ENCODE results near the gene FDX2. TPM values are rescaled to one million over a fixed set of nuclear protein-coding genes. Genes with fewer than 3 reads are reported as not detected.

FDX2 gene
- total and polyA plus RNA-seq, 2 of the 13 experiments (the other 11 are each of a cell fraction or from before 2014, with no cell fraction given) = 21.0 to 24.7 TPM

GRCh38 chr19:10332965-10333757 is 17.3 kb upstream of the FDX2 start, which contains the start of gene RAVER1 (continued):
- TF ChIP-seq ZGPAT (CRISPR knock-in tag; IDR thresholded peaks at IDR 0.05) (peak; percentile 73; the same call in 1 of the 2 replicates), HNRNPL (IDR thresholded peaks at IDR 0.05; ENCODE audit: low read depth, low read length) (peak; percentile 57; the same call in 1 of the 2 replicates), NKX3-1 (CRISPR knock-in tag; IDR thresholded peaks at IDR 0.05) (no peak), HOXA9 (CRISPR knock-in tag; IDR thresholded peaks at IDR 0.05; ENCODE audit: borderline replicate concordance) (peak; percentile 76; the same call in 1 of the 2 replicates), IKZF4 (CRISPR knock-in tag; IDR thresholded peaks at IDR 0.05; ENCODE audit: borderline replicate concordance, low read depth, not compliant biosample characterization) (no peak), ZNF644 (CRISPR knock-in tag; IDR thresholded peaks at IDR 0.05; ENCODE audit: low read depth) (no peak), HNRNPK (IDR thresholded peaks at IDR 0.05; ENCODE audit: low read depth, low read length, poor library complexity, severe bottlenecking) (peak; percentile 87), ZNF737 (CRISPR knock-in tag; IDR thresholded peaks at IDR 0.05; ENCODE audit: borderline replicate concordance) (no peak), ZSCAN12 (CRISPR knock-in tag; IDR thresholded peaks at IDR 0.05) (no peak), ZSCAN22 (CRISPR knock-in tag; IDR thresholded peaks at IDR 0.05) (no peak), PBX3 (CRISPR knock-in tag; IDR thresholded peaks at IDR 0.05; ENCODE audit: borderline replicate concordance) (no peak), ZNF3 (CRISPR knock-in tag; IDR thresholded peaks at IDR 0.05) (no peak), NFIC (IDR thresholded peaks at IDR 0.05; ENCODE audit: low read length) (no peak)
- TF ChIP-seq, protein P1, sequence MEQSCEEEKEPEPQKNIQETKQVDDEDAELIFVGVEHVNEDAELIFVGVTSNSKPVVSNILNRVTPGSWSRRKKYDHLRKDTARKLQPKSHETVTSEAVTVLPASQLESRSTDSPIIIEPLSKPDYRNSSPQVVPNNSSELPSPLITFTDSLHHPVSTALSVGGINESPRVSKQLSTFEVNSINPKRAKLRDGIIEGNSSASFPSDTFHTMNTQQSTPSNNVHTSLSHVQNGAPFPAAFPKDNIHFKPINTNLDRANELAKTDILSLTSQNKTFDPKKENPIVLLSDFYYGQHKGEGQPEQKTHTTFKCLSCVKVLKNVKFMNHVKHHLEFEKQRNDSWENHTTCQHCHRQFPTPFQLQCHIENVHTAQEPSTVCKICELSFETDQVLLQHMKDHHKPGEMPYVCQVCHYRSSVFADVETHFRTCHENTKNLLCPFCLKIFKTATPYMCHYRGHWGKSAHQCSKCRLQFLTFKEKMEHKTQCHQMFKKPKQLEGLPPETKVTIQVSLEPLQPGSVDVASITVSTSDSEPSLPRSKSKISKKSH (CRISPR knock-in tag; IDR thresholded peaks at IDR 0.05; ENCODE audit: borderline replicate concordance) = no peak; the same call in 1 of the 2 replicates
- TF ChIP-seq, protein P2, sequence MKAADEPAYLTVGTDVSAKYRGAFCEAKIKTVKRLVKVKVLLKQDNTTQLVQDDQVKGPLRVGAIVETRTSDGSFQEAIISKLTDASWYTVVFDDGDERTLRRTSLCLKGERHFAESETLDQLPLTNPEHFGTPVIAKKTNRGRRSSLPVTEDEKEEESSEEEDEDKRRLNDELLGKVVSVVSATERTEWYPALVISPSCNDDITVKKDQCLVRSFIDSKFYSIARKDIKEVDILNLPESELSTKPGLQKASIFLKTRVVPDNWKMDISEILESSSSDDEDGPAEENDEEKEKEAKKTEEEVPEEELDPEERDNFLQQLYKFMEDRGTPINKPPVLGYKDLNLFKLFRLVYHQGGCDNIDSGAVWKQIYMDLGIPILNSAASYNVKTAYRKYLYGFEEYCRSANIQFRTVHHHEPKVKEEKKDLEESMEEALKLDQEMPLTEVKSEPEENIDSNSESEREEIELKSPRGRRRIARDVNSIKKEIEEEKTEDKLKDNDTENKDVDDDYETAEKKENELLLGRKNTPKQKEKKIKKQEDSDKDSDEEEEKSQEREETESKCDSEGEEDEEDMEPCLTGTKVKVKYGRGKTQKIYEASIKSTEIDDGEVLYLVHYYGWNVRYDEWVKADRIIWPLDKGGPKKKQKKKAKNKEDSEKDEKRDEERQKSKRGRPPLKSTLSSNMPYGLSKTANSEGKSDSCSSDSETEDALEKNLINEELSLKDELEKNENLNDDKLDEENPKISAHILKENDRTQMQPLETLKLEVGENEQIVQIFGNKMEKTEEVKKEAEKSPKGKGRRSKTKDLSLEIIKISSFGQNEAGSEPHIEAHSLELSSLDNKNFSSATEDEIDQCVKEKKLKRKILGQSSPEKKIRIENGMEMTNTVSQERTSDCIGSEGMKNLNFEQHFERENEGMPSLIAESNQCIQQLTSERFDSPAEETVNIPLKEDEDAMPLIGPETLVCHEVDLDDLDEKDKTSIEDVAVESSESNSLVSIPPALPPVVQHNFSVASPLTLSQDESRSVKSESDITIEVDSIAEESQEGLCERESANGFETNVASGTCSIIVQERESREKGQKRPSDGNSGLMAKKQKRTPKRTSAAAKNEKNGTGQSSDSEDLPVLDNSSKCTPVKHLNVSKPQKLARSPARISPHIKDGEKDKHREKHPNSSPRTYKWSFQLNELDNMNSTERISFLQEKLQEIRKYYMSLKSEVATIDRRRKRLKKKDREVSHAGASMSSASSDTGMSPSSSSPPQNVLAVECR (CRISPR knock-in tag; IDR thresholded peaks at IDR 0.05; ENCODE audit: borderline replicate concordance) = peak; percentile 84
- TF ChIP-seq, protein P3, sequence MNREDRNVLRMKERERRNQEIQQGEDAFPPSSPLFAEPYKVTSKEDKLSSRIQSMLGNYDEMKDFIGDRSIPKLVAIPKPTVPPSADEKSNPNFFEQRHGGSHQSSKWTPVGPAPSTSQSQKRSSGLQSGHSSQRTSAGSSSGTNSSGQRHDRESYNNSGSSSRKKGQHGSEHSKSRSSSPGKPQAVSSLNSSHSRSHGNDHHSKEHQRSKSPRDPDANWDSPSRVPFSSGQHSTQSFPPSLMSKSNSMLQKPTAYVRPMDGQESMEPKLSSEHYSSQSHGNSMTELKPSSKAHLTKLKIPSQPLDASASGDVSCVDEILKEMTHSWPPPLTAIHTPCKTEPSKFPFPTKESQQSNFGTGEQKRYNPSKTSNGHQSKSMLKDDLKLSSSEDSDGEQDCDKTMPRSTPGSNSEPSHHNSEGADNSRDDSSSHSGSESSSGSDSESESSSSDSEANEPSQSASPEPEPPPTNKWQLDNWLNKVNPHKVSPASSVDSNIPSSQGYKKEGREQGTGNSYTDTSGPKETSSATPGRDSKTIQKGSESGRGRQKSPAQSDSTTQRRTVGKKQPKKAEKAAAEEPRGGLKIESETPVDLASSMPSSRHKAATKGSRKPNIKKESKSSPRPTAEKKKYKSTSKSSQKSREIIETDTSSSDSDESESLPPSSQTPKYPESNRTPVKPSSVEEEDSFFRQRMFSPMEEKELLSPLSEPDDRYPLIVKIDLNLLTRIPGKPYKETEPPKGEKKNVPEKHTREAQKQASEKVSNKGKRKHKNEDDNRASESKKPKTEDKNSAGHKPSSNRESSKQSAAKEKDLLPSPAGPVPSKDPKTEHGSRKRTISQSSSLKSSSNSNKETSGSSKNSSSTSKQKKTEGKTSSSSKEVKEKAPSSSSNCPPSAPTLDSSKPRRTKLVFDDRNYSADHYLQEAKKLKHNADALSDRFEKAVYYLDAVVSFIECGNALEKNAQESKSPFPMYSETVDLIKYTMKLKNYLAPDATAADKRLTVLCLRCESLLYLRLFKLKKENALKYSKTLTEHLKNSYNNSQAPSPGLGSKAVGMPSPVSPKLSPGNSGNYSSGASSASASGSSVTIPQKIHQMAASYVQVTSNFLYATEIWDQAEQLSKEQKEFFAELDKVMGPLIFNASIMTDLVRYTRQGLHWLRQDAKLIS (CRISPR knock-in tag; IDR thresholded peaks at IDR 0.05) = no peak
